HEK293 (cell line): Measurements from ENCODE around the gene COX5A.

Experiments
- CTCF ChIP-seq: fragments of 450-650 bp; formaldehyde crosslinking; IDR thresholded peaks from 2 replicates; pipeline ENCODE4 v1.5.1; 2016; ENCODE audit warnings: missing biosample characterization, missing genetic modification characterization
- MYNN ChIP-seq: fragments of 450-650 bp; formaldehyde crosslinking; IDR thresholded peaks from 2 replicates; pipeline ENCODE4 v1.5.1; 2016; ENCODE audit warnings: missing biosample characterization, missing genetic modification characterization, borderline replicate concordance
- PBX3 ChIP-seq: sonication (generic); formaldehyde crosslinking; IDR thresholded peaks from 2 replicates; pipeline ENCODE4 v1.8.1; 2022; ENCODE audit warnings: mild to moderate bottlenecking, moderate library complexity, missing genetic modification reagents
- REST ChIP-seq: fragments of 450-650 bp; formaldehyde crosslinking; IDR thresholded peaks from 2 replicates; pipeline ENCODE4 v1.5.1; 2016; ENCODE audit warnings: missing biosample characterization, missing genetic modification characterization
- ZBTB21 ChIP-seq: fragments of 450-650 bp; formaldehyde crosslinking; IDR thresholded peaks from 2 replicates; pipeline ENCODE4 v1.5.1; 2017; ENCODE audit warnings: missing biosample characterization, missing genetic modification characterization
- ZNF175 ChIP-seq: fragments of 450-650 bp; formaldehyde crosslinking; IDR thresholded peaks from 2 replicates; pipeline ENCODE4 v1.5.1; 2016; ENCODE audit warnings: missing biosample characterization, missing genetic modification characterization
- ZNF555 ChIP-seq: fragments of 450-650 bp; formaldehyde crosslinking; conservative IDR thresholded peaks from 2 replicates; pipeline ENCODE4 v1.5.1; 2017; ENCODE audit warnings: missing biosample characterization, mild to moderate bottlenecking, missing genetic modification characterization, inconsistent platforms

GRCh38 chr15:74889390-74889882 lies 48.4 kb downstream of the COX5A start:
- TF ChIP-seq CTCF (tag by site-specific recombination) (no peak), MYNN (tag by site-specific recombination) (no peak; the same call in 1 of the 2 replicates), REST (no peak; the same call in 1 of the 2 replicates), ZNF175 (tag by site-specific recombination) (no peak), PBX3 (CRISPR knock-in tag) (no peak), ZBTB21 (tag by site-specific recombination) (no peak), ZNF555 (tag by site-specific recombination) (no peak)
